H1 (cell line): ENCODE measurements around the gene TAF4. TPM values are rescaled to one million over a fixed set of nuclear protein-coding genes. Genes with fewer than 3 reads are reported as not detected.

Experiments
- CTCF ChIA-PET: fragments of 300-600 bp; sonication (Branson Sonifier 250); formaldehyde crosslinking; loops from one replicate; lab custom pipeline; 2021; ENCODE audit not compliant: partially characterized antibody; lab: Charles Lee
- POLR2A ChIA-PET: fragments of 300-600 bp; sonication (Branson Sonifier 250); formaldehyde crosslinking; loops from one replicate; lab custom pipeline; 2021; ENCODE audit warnings: inconsistent platforms; ENCODE audit not compliant: partially characterized antibody; lab: Charles Lee
- DNase-seq, 2 experiments: peaks; one replicate each; pipeline versions ENCODE4 v3.0.0 to v3.0.0-alpha.2; 2010 to 2022; ENCODE audit warnings: low spot score in 2 of 2, low read depth in 1 of 2, mixed read lengths in 1 of 2
- FAIRE-seq: peaks from 2 replicates; lab custom pipeline; 2011; peaks lifted over from hg19 to GRCh38; lab: Jason Lieb, UNC
- H2AFZ ChIP-seq: 2 replicates; pipeline ENCODE4 v1.8.1; 2012; ENCODE audit warnings: low read length, inconsistent platforms
- H2AK5ac ChIP-seq: 2 replicates; pipeline ENCODE4 v1.6.1; 2013; ENCODE audit warnings: low read depth, low read length
- H2BK120ac ChIP-seq: replicated peaks from 2 replicates; pipeline ENCODE3; 2013; ENCODE audit warnings: low read depth, low read length, inconsistent platforms
- H2BK12ac ChIP-seq: 2 replicates; pipeline ENCODE4 v1.6.1; 2013; ENCODE audit warnings: low read depth, low read length
- H2BK15ac ChIP-seq: 2 replicates; pipeline ENCODE4 v1.6.1; 2013; ENCODE audit warnings: low read length
- H2BK20ac ChIP-seq: 2 replicates; pipeline ENCODE4 v1.6.1; 2013; ENCODE audit warnings: low read length
- H2BK5ac ChIP-seq: 2 replicates; pipeline ENCODE4 v1.6.1; 2013; ENCODE audit warnings: low read depth, low read length
- H3K14ac ChIP-seq: 2 replicates; pipeline ENCODE4 v1.6.1; 2013; ENCODE audit warnings: inconsistent platforms; ENCODE audit not compliant: insufficient read length
- H3K18ac ChIP-seq: 2 replicates; pipeline ENCODE4 v1.6.1; 2013; ENCODE audit warnings: low read length; ENCODE audit errors: extremely low read depth
- H3K23ac ChIP-seq: 2 replicates; pipeline ENCODE4 v1.6.1; 2013; ENCODE audit warnings: inconsistent platforms; ENCODE audit not compliant: insufficient read length
- H3K23me2 ChIP-seq: 2 replicates; pipeline ENCODE4 v1.6.1; 2013; ENCODE audit warnings: low read depth, low read length
- H3K27ac ChIP-seq: 2 replicates; pipeline ENCODE4 v1.6.1; 2011; ENCODE audit warnings: low read depth, low read length, inconsistent platforms
- H3K27me3 ChIP-seq, 4 experiments: replicated peaks in 1 of 4; 1 replicate in 1 of 4; 2 replicates in 3 of 4; pipeline versions ENCODE4 v1.6.1 to v1.8.1; 2011 to 2013; ENCODE audit warnings: low read length in 3 of 4, mild to moderate bottlenecking in 3 of 4, inconsistent platforms in 2 of 4, mixed read lengths in 2 of 4, moderate library complexity in 1 of 4; ENCODE audit not compliant: control insufficient read depth in 3 of 4, insufficient read depth in 3 of 4; ENCODE audit errors: extremely low read depth in 1 of 4
- H3K36me3 ChIP-seq, 4 experiments: 2 replicates each; pipeline versions ENCODE4 v1.6.1 to v1.8.1; 2011 to 2013; ENCODE audit warnings: mild to moderate bottlenecking in 4 of 4, low read length in 3 of 4, moderate library complexity in 2 of 4, control low read depth in 1 of 4, inconsistent platforms in 1 of 4; ENCODE audit not compliant: insufficient read depth in 4 of 4, control insufficient read depth in 2 of 4
- H3K4ac ChIP-seq: replicated peaks from 2 replicates; pipeline ENCODE3; 2013; ENCODE audit warnings: low read length, low read depth, mixed read lengths, inconsistent platforms; ENCODE audit not compliant: insufficient read length
- H3K4me1 ChIP-seq, 4 experiments: replicated peaks in 1 of 4; 1 replicate in 1 of 4; 2 replicates in 3 of 4; pipeline versions ENCODE4 v1.6.1 to v1.8.1; 2011 to 2013; ENCODE audit warnings: low read length in 3 of 4, inconsistent platforms in 2 of 4, mixed read lengths in 1 of 4; ENCODE audit not compliant: insufficient read depth in 4 of 4, control insufficient read depth in 3 of 4
- H3K4me2 ChIP-seq, 2 experiments: 2 replicates each; pipeline versions ENCODE4 v1.6.1 to v1.8.1; 2011 to 2013; ENCODE audit warnings: low read depth in 2 of 2, low read length in 2 of 2, control low read depth in 1 of 2, inconsistent platforms in 1 of 2, mild to moderate bottlenecking in 1 of 2; ENCODE audit not compliant: insufficient read depth in 1 of 2
- H3K4me3 ChIP-seq, 4 experiments: fragments of 200-600, 300-600 bp in 1 of 4; sonication (generic), shearing (Covaris generic), sonication (Bioruptor Twin) in 1 of 4; 2 replicates each; pipeline versions ENCODE4 v1.5.1 to v1.8.1; 2011 to 2016; ENCODE audit warnings: low read length in 4 of 4, low read depth in 3 of 4, control low read depth in 2 of 4, inconsistent platforms in 2 of 4, mild to moderate bottlenecking in 2 of 4, mixed read lengths in 1 of 4, moderate library complexity in 1 of 4; ENCODE audit not compliant: insufficient read depth in 2 of 4; ENCODE audit errors: extremely low read depth in 1 of 4
- H3K56ac ChIP-seq: replicated peaks from 2 replicates; pipeline ENCODE3; 2013; ENCODE audit warnings: low read depth, mild to moderate bottlenecking, mixed read lengths, low read length, inconsistent platforms; ENCODE audit not compliant: insufficient read length
- H3K79me1 ChIP-seq: 2 replicates; pipeline ENCODE4 v1.6.1; 2013; ENCODE audit warnings: low read depth, low read length, control low read depth
- H3K79me2 ChIP-seq, 2 experiments: 2 replicates each; pipeline versions ENCODE4 v1.6.1 to v1.8.1; 2012 to 2013; ENCODE audit warnings: low read length in 2 of 2, mild to moderate bottlenecking in 2 of 2, inconsistent platforms in 1 of 2; ENCODE audit not compliant: insufficient read depth in 2 of 2, control insufficient read depth in 1 of 2
- H3K9ac ChIP-seq, 4 experiments: replicated peaks in 1 of 4; 1 replicate in 1 of 4; 2 replicates in 3 of 4; pipeline versions ENCODE4 v1.6.1 to v1.8.1; 2011 to 2013; ENCODE audit warnings: low read depth in 3 of 4, low read length in 3 of 4, control low read depth in 2 of 4, mild to moderate bottlenecking in 2 of 4, moderate library complexity in 2 of 4, inconsistent platforms in 1 of 4; ENCODE audit errors: extremely low read depth in 1 of 4
- H3K9me3 ChIP-seq, 2 experiments: 2 replicates each; pipeline versions ENCODE4 v1.6.1 to v1.8.1; 2012 to 2013; ENCODE audit warnings: mild to moderate bottlenecking in 2 of 2, moderate library complexity in 2 of 2, control low read depth in 1 of 2, inconsistent platforms in 1 of 2, low read depth in 1 of 2, low read length in 1 of 2, mixed read lengths in 1 of 2; ENCODE audit not compliant: insufficient read depth in 2 of 2
- H4K20me1 ChIP-seq, 2 experiments: replicated peaks in 1 of 2; 2 replicates each; pipeline versions ENCODE3 to v1.8.1; 2011 to 2013; ENCODE audit warnings: inconsistent platforms in 2 of 2, low read length in 2 of 2, mild to moderate bottlenecking in 1 of 2; ENCODE audit not compliant: insufficient read depth in 2 of 2, control insufficient read depth in 1 of 2
- H4K5ac ChIP-seq: 2 replicates; pipeline ENCODE4 v1.6.1; 2013; ENCODE audit warnings: low read length, low read depth, mixed read lengths, inconsistent platforms; ENCODE audit not compliant: insufficient read length
- H4K8ac ChIP-seq: 2 replicates; pipeline ENCODE4 v1.8.0; 2013; ENCODE audit warnings: mild to moderate bottlenecking, moderate library complexity, low read length, inconsistent platforms; ENCODE audit not compliant: insufficient read depth; ENCODE audit errors: extremely low read depth
- H4K91ac ChIP-seq: replicated peaks from 2 replicates; pipeline ENCODE3; 2013; ENCODE audit warnings: low read length, mixed read lengths, inconsistent platforms; ENCODE audit not compliant: insufficient read length
- CHD2 ChIP-seq: IDR thresholded peaks from 2 replicates; pipeline ENCODE4 v1.6.1; 2012; ENCODE audit warnings: low read length, improper control_type of control experiment
- CREB1 ChIP-seq: IDR thresholded peaks from 2 replicates; pipeline ENCODE4 v1.6.1; 2012; ENCODE audit warnings: inconsistent platforms
- MAX ChIP-seq: IDR thresholded peaks from 2 replicates; pipeline ENCODE4 v1.6.1; 2012; ENCODE audit warnings: inconsistent platforms
- POU5F1 ChIP-seq: IDR thresholded peaks from 2 replicates; pipeline ENCODE4 v1.6.1; 2011; ENCODE audit warnings: low read depth, mild to moderate bottlenecking, low read length, moderate library complexity
- SP1 ChIP-seq: IDR thresholded peaks from 2 replicates; pipeline ENCODE4 v1.6.1; 2011; ENCODE audit warnings: low read depth, low read length
- SP2 ChIP-seq: IDR thresholded peaks from 2 replicates; pipeline ENCODE4 v1.6.1; 2012; ENCODE audit warnings: mild to moderate bottlenecking, low read length, inconsistent platforms
- SUZ12 ChIP-seq: fragments of 200-600 bp; sonication (generic); IDR thresholded peaks from 2 replicates; pipeline ENCODE4 v1.6.1; 2012; ENCODE audit warnings: mild to moderate bottlenecking, inconsistent platforms, low read length, moderate library complexity, mixed read lengths
- WGBS, 2 experiments: shearing (Covaris generic) in 1 of 2; methylation state at CpG; one replicate each; pipeline versions ENCODE4 v1.1.6 to v1.1.7; 2013 to 2015; ENCODE audit warnings: low lambda C conversion rate in 2 of 2, mixed read lengths in 2 of 2, inconsistent platforms in 1 of 2, low coverage in 1 of 2, missing lambda C conversion rate in 1 of 2; ENCODE audit not compliant: insufficient replicate concordance in 2 of 2, insufficient coverage in 1 of 2, insufficient read length in 1 of 2; ENCODE audit errors: extremely low coverage in 1 of 2, missing lambda C conversion rate in 1 of 2; 5-methylcytosine and 5-hydroxymethylcytosine counted together
- polyA plus RNA-seq, 7 experiments: library from polyadenylated mRNA; depleted of rRNA in 3 of 7; stranded (reverse) in 5 of 7; unstranded in 2 of 7; fragments of >200 nt in 5 of 7; fragments of 200-250 nt in 2 of 7; gene quantifications; 1 replicate in 5 of 7; 2 replicates in 1 of 7; 4 replicates in 1 of 7; pipeline versions ENCODE4 v1.2.1 to v1.2.3, GENCODE V29; 2011 to 2013; ENCODE audit warnings: missing spikeins in 2 of 7, mixed read lengths in 2 of 7
- total RNA-seq: library from RNA; stranded (reverse); fragmentation: NEBNext Ultra II Directional; extraction: Animal tissue kit (Norgen Biotek cat#: 25700); gene quantifications from 2 replicates; pipeline ENCODE4 v1.2.1, GENCODE V29; 2021

The TAF4 gene
- total and polyA plus RNA-seq, 2 of the 8 experiments (the other 6 are each of a cell fraction or from before 2014, with no cell fraction given) = 16.0 to 30.1 TPM

GRCh38 chr20:61958773-61959700 is 106.6 kb downstream of the TAF4 start:
- Histone ChIP-seq H4K5ac (no peak overlapping the region), H3K9ac (no peak overlapping the region), H3K4me2 (no peak overlapping the region; a peak in 1 of 4 replicates), H2AK5ac (no peak overlapping the region), H2BK20ac (peak overlapping the region; percentile 72; the same call in 1 of the 2 replicates), H2AFZ (peak overlapping the region; percentile 13; the same call in 1 of the 2 replicates), H3K4ac (no peak overlapping the region), H3K23me2 (no peaks in the 10 kb centered on the region), H4K20me1 (no peaks in the 10 kb centered on the region), H2BK15ac (no peak overlapping the region), H3K14ac (no peak overlapping the region), H4K91ac (no peak overlapping the region)
- TF ChIP-seq CHD2 (peak; percentile 74), SP2 (peak; percentile 39; the same call in 1 of the 2 replicates), POU5F1 (no peak), SP1 (peak; percentile 95), MAX (no peak), CREB1 (peak; percentile 51; the same call in 1 of the 2 replicates), SUZ12 (no peak)
- TF ChIP-seq, all 59 proteins: peak for 4
- Histone ChIP-seq H3K4me3 (no peak overlapping the region), H2BK120ac (no peak overlapping the region), H2BK12ac (peak overlapping the region; percentile 10; the same call in 1 of the 2 replicates), H3K36me3 (no peaks in the 10 kb centered on the region), H3K56ac (no peak overlapping the region), H3K18ac (no peak overlapping the region; the same call in 1 of the 2 replicates), H3K79me2 (no peaks in the 10 kb centered on the region), H3K27me3 (no peaks in the 10 kb centered on the region; a peak in 1 of 7 replicates), H4K8ac (no peak overlapping the region), H3K23ac (no peak overlapping the region), H3K4me1 (peaks cover 0 to 7% (median 0%) of the 10 kb centered on the region in 4 experiments; a peak in 3 of 7 replicates), H3K9me3 (no peaks in the 10 kb centered on the region), H2BK5ac (peak overlapping the region; percentile 60; the same call in 1 of the 2 replicates), H3K79me1 (no peaks in the 10 kb centered on the region; the same call in 1 of the 2 replicates), H3K27ac (no peak overlapping the region)
- peak; percentile 27 to 61 for DNase-seq
- ChIA-PET CTCF (interaction anchor here (1.0 kb wide), 1 partner anchor 241 kb away, joined by 4 read pairs; no protein-coding TSS in a partner anchor), POLR2A (no interaction called here)
- WGBS, 2 experiments = 84% methylated on average over 22 of the region's 22 CpGs; no CpG with 5 or more reads in 1 of the 2 experiments
- peak; percentile 32 for FAIRE-seq
